A204.1 (cell line): ENCODE measurements around the gene COL23A1.

Source experiments
- FAIRE-seq: peaks from 2 replicates; lab custom pipeline; 2012; peaks lifted over from hg19 to GRCh38; lab: Jason Lieb, UNC

COL23A1 gene

DNA sequence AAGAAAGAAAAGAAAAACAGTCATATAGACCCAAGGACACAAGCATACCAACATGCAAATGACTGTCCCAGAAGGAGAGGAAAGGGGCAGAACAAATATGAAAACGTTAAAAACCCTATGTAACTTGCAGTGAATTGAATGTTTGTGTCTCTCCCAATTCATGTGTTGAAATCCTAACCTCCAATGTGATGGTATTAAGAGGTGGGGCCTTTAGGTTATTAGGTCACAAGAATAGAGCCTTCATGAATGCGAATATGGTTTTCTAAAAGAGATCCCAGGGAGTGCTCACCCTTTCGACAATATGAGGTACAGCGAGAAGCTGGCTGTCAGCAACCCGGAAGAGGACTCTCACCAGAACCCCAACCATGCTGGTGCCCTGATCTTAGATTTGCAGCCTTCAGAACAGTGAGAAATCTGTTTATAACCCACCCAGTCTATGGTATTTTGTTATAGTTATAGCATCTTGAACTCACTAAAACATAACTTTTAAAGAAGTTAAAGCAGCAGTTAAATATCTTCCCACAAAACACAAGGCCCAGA is 371.9 kb downstream of the COL23A1 start:
- FAIRE-seq, result no peak

DNA sequence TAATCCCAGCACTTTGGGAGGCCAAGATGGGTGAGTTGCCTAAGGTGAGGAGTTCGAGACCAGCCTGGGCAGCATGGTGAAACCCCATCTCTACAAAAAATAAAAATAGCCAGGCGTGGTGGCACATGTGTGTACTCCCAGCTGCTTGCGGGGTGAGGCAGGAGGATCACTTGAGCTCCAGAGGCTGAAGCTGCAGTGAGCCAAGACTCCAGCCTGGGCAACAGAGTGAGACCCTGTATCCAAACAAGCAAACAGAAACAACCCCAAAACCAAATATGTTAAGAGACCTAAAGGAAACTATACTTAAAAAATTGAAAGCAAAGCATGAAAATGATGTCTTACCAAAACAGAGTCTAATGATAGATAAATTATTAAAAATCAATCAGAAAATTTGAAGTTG is 373.4 kb downstream of the COL23A1 start:
- no peak for FAIRE-seq

DNA sequence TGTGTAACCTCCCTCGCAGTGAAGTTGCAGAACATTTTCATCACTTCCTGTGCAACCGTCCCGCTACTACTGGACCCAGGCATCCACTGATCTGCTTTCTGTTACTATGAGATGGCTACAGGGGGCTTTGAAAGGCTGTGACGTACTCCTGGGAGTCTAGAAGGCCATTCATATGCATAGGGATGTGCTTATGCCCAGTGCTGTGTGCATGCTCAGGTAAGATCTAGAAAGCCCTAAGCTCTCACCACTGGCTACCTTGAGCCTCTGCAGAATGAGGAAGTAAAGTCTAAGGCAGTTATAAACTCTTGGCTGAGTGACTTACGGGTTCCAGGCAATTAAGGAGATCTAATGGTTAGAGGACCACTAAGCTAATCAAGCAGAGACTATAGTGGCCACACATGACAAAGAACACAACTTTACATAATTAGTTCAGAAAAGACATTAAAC is 374.1 kb downstream of the COL23A1 start:
- FAIRE-seq, result no peak

DNA sequence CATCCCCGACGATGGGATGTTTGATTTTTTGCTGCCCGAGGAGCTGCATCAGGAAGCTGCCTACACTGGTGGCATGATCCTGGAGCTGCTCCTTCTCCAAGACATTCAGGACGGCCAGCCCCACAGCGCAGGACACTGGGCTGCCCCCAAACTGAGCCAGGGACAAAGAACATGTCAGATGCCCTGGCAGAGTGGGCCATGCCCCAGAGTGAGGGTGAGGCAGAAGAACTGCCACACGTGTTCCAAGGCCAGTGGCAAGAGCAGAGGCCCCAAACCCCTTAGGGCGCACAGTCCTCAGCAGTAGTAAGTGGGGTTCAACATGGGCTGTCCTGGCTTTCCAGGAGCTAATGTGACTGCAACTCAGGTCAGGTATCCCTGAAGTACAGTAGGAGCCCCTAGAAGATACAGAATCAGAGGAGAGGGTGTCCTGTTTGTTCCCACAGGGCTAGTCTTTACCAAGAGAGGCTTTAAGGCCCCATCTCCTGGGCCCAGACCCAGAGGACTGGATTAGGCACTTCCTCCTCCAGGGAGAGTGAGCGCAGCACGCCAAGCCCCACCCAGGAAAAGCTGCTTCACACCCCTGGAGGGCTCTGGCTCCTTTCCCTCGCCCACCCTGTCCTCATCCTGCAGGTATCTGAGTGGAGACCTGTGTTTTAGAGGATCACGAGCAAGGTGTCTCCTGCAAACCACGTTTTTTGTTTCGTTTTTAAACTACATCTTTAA is 374.8 kb downstream of the COL23A1 start:
- no peak for FAIRE-seq

DNA sequence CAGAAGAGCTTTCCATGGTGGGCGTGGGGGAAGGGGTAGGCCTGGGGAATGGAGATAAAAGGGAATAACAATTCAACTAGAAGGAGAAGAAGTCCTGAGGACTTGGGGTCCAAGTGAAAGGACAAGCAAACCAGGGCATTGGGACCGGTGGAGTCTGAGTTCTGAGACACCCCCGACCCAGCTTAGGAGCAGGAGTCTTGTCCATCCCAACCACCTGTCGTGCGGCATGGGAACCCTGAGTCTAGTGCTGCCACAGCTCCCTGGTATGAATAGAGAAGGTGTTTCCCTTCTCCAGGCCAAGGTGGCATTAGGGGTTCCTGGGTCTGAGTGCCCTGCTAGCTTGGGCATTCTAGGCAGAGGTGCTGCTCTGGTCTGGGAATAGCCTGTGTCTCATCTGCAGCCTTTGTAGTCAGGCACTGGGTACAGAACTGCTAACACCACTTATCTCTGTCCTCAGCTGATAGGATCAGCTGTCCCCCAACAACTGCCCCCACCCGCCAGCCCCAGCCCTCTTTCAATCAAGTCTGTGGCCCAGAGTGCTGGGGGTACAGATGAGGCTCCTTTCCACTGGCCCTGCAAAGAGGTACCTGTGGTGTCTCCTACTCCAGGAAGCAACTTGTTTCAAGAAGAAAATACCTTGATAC is 375.9 kb downstream of the COL23A1 start:
- no peak for FAIRE-seq

DNA sequence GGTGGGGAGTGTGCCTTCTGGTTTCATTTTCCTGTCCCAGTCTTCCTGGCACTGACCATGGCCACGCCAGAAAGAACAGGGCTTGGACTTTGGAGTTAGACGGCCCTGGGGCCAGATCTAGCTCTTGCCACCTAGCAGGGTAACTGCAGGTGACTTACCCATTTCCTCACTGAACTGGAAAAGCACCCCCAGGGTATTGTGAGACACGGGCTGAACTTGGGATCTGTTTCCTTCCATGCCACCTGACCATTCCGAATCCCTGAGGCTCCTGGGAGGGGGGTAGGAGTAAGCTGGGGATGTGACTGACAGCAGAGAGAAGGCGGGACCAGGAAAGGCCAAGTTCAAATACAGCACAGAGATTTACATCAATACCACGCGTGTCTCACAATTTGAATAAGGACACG is 376.4 kb downstream of the COL23A1 start:
- no peak for FAIRE-seq

DNA sequence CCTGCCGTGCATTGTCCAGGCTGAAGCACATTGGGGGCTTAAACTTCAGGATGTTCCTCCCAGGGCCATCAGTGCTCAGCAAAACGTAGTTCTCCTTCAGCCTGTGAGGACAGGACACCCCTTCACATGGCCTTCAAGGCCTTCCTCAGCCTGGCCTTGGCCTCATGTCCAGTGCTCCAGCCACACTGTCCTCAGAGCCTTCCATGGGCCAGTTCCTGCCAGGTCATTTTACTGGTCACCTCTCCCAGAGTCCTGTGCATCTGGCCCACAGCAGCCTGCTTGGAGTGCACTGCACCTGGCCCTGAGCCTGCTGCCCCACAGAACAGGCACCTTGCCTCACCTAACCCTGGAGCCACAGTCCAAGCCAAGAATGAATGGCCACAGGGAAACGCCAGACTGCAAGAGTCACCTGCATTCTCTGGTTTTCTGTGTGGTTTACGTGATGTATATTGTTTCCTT is 377.2 kb downstream of the COL23A1 start:
- FAIRE-seq, result no peak

DNA sequence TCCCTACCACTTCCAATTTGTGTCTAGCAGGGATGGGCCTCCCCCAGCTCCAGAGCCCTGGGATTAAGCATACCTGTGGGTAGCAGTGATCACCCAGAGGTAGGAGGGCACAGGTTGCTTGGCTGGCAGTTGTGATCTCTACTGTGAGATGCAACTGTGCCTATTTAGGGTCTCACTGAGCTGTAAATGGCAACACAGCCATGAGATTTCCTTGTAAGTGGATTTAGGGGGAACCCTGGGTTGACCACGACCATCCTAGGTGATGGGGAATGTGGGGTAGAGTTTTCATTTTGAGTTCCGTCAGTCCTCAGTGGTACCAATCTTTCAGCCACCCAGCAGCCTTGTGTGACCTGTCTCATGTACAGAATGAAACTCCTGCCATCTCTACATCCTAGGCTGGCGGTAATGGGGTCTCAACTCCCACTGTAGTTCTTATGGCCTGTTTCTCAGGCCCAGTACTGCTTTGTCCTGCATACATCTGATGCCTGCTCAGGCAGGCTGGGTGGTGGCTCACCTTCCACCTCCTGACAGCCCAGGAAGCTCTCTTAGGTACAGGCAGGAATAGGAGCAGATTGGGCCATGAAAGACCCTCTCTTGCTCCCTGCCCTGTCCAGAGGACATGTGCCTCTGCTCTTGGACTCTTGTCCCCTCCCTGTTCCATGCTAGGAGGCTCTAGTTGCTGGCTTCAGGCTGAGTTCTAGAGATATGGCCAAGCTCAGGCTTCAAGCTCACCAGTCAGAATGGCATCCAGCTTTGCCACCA is 377.8 kb downstream of the COL23A1 start:
- FAIRE-seq, result no peak

DNA sequence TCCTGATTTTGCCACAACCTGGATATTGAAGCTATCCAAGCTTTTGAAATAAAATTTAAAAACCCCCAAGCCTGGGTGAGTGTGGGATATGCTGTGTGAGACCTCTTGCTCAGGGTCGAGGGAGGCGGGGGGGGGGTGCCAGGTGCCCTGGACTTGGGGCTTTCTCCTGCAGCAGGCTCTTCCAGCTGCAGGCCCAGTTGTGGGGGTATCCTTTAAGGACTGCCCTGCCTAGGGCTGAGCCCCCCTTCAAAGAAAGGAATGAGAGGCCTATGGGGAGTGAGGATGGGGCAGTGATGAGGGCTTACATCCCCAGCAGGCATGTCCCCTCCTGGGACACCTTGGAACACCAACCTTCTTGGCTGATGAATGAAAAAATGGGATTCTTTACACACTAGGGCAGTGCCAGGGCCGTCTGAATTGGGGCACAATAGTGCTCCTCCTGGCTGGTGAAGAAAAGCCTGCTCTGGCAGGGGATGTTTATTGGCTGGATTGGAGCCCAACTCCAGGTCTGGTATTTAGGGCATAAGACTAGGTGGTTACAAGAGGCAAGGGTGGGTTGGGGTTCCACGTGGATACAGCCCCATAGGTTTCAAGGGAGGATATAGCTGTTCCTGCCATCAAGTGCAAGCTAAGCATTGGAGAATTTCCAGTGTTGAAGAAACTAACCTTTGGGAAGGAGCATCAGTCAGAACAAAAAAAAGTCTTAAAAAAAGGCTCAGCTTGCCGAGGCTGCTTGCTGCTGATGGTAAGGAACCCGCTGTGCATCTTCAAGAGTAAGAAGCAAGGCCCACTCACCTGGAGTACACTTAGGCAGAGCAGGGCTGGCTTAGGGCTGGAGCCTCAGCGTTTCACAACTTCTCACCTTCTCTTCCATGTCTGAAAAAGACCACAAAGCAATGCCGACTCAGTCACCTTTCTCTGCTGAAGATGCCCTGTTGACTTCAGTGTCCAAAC is 378.8 kb downstream of the COL23A1 start:
- no peak for FAIRE-seq

DNA sequence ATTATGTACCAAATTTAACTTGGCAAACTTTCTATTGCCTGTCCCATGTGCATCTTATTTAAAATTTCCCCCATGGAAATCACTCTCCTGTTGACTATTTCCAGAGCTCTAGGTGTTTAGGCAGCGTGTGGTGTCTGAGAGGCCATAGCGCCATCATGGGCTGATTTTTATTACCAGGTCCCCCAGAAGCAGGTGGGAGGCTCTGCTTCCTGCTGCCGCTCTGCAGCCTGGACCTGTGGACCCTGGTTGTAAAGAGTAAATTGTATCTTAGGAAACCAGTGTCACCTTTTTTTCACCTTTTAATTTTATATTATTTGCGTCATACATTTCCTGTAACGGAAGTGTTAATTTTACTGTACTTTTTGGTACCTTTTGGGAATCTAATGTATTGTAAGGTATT is 379.5 kb downstream of the COL23A1 start:
- no peak for FAIRE-seq

DNA sequence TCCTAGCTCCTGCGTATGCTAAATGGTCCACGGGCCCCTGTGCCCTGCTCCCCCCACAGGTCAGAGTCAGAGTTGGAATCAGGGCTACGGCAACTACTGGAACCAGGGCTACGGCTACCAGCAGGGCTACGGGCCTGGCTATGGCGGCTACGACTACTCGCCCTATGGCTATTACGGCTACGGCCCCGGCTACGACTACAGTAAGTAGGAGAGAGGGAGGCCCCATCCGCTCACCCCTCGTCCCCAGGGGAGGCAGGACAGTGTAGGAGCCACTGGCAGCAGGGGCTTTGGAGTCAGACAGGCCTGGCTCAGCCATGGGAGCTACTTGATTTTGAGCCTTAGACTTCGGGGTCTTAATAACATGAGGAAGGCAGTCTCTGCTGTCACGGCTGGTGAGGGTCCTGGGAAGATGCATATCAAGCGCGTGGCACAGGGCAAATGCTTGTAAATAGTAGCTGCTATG is 380.1 kb downstream of the COL23A1 start:
- no peak for FAIRE-seq

DNA sequence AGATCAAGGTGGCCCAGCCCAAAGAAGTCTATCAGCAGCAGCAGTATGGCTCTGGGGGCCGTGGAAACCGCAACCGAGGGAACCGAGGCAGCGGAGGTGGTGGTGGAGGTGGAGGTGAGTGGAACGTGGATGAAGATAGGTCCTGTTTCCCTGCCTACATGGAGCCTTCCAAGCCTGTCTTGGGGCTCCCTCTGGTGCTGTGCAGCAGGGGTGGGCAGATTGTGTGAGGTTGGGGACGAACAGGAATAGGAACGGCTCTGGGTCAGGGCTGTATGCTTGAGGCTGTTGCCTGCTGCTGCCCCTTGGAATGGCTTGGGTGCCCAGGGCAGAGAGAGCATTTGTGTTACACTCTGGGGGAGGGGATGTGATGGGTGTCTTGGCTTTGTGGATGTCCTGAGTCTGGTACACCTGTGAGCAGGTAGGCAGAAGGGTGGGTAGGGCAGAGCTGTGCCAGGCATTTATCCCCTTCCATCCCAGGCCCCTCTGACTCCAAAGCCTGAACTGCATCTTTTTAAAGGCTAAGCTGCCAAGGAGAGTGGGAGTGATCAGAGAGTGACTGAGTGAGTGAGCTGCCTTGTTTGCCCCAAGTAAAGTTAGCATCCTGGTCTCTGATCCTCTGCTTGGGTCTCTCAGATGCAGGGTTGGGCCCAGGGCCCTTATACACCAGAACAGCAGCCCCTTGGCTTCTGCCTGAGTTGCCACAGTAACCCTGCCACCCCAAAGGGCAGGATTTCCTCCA is 380.7 kb downstream of the COL23A1 start:
- no peak for FAIRE-seq

DNA sequence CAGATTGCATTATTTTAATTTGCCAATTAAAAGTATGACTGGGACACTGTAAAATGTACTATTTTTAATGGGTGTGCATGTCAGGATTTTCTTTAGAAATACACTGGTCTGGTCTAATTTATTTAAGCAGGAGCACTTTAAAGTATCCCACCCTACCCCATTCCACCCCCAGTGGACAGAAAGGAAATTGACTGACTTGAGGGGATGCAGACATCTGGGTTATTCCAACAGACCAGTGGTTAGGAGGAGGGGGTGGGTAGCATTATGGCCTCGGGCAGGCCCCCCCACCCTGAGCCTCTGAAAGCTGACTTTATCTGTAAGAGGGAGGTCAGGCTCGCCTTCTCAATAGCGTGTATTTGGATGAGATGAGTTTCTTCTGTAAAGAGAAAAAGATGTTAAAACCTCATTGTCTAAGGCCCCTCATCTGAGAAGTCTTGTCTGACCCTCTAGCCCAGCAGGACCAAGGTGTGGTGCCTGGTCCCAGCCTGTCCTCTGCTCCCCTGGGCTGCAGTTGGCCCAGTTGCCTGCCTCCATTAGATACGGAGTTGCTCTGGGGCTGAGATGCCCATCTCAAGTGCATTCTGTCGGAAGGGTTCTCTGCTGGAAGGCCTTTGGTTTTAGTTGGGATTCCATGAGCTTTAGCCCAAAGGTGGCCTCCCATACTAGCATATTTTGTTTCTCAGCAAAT is 381.5 kb downstream of the COL23A1 start:
- no peak for FAIRE-seq

DNA sequence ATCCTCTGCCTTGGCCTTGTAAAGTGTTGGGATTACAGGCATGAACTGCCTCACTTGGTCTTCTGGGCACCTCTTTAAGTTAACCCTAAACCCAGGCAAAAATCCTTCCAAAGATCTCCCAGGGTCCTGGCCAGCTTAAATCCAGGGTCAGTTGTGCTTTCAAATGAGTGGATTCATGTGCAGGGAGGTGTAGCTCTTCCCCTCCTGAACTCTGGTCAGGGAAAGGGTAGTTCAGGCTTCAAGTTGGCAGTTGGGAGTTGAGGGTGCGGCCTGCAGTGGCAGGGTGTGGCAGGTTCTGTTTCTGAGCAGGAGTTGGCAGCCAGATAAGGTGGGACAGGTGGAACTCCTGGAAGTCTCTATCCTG is 382.3 kb downstream of the COL23A1 start:
- FAIRE-seq, result no peak

DNA sequence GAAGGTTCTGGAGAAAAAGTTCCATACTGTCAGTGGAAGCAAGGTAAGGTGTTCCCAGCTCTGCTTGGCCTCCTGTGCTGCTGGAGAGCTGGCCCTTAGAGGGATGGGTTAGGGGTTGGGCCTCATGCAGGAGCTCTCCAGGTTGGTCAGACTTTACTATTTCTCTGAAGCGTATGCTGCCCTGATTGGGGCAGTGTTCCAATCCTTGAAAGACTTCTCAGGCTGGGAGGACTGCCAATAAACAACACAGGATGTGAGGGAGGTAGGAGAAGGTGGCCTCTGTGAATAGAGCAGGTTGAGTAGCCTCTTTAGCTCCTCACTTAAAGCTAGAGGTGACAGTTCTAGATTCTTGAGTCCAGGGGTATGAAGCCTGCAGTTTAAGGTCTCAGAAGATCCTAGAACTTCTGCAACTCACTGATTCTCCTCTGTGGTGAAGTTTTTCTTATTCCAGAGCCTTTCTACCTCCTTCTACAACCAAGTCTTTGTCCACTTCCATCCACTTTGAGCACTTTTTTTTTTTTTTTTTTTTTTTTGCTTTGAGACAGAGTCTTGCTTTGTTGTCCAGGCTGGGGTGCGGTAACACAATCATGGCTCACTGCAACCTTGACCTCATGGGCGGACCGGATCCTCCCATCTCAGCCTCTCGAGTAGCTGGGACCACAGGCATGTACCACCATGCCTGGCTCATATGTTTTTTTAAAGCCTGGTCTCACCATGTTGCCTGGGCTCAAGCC is 382.8 kb downstream of the COL23A1 start:
- no peak for FAIRE-seq

DNA sequence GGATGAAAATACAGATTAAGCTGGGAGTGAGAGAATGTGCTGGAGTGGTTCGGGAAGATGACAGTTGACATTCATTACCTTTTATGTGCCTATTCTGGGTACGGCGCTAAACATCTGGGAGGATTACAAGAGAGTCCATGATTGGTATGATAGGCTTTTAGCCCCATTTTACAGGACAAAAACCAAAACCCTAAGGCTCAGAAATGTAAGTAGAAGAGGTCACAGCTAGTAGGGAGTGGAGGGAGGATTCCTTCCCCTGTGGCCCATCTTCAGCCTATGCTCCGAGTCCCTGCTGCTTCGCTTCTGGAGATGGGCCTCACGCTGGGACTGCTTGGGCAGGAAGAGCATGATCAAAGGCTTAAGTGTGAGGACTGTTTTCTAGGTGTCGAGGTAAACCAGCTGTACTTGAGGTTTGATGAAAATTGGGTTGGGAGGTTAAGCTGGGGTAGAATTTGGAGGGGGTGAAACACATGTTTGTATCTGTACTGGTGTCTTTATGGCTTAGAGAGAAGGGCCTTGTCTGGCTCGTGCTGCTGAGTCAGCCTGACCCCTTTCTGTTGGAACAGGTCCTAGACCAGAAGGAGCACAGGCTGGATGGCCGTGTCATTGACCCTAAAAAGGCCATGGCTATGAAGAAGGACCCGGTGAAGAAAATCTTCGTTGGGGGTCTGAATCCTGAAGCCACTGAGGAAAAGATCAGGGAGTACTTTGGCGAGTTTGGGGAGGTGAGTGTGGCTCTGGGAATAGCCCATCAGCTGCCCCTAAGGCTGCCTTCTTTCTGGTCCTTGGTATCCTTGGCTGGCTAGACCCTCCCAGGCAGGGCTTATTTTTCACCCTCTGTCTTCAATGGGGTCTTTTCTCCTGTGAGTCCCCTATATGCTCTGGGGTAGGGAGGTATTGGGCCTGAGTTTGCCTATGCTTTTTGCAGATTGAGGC is 383.8 kb downstream of the COL23A1 start:
- no peak for FAIRE-seq

DNA sequence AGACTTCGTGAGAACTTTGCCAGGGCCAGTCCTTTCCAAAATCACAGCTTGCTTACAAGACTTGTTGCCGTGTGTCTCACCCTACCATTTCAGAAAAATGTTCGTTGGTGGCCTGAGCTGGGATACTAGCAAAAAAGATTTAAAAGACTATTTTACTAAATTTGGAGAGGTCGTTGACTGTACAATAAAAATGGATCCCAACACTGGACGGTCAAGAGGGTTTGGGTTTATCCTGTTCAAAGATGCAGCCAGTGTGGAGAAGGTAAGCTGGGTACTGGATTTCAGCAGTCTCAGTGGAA is 384.5 kb downstream of the COL23A1 start:
- no peak for FAIRE-seq

DNA sequence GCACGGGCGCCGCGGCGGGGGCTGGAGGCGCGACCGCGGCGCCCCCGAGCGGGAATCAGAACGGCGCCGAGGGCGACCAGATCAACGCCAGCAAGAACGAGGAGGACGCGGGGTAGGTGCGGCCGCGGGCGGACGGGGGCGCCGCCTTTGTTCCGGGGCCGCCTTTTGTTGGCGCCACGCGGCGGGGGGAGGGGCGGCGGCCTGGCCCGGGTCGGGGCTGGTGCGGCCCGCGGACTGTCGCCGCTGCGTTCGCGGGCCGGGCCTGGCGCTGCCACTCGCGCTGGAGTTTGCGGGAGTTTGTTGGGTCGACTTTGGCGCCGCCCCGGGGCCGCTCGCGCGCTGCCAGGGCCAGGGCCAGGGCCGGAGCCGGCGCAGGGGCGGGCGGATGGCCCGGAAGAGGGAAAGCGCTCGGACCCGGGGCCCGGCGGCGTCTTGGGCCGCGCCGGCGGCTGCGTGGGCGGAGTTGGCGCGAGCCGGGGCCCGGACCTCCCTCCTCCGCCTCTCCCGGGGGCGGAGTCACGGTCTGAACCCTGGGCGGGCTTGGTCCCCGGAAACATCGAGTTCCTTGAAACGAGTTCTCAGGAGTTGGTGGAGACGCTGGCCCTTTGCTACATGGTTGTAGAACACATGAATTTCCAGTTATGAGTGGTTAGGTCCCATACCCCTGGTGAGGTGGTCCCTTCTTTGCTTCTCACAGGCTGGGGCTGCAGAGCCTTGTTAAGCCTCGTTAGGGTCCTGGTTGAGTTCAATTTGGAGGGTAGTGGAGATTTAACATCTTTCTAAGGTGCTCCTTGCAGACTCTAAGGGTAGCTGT is 385.1 kb downstream of the COL23A1 start:
- FAIRE-seq, result no peak
